ENCODE results near the gene OR52H1. TPM values are rescaled to one million over a fixed set of nuclear protein-coding genes. Genes with fewer than 3 reads are reported as not detected.

Gene OR52H1
- polyA plus RNA-seq, 2 of the 4 experiments (the other 2 are of a cell fraction), result not detected

DNA sequence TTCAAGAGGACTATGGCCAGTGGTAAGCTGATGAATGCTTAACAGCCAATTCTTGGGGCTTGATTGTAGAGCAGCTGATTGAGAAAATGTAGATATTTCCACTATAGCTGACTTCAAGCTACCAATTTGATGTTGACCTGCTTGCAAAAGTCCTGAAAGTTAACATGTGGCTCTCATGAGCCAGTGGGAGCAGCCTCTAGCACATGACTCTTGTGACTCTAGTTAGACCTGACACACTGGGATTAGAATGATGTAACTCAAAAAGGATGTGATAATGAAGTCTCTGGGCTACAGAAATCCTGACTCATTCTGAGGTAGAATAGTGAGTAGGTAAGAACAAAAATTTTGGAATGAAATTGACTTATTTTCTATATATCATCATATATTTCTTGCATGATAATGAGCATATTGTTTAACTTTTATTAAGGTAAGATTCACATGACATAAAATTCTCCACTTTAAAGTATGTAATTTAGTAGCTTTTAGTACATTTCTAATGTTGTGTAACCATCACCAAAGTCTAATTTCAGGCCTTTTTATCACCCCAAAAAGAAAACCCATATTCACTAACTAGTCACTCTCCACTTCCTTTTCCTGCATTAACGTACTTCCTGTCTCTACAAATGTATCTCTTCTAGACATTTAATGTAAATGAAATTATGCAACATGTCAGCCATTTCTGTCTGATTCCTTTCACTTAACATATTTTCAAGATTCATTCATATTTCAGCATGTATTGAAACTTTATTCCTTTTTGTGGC, 16.1 kb upstream of the OR52H1 start:
- Histone ChIP-seq H3K9me3 (no peaks in the 10 kb centered on the region), H3K4me1 (no peaks in the 10 kb centered on the region), H3K4me2 (no peak overlapping the region), H3K27ac (no peak overlapping the region), H3K4me3 (no peak overlapping the region)
- TF ChIP-seq, protein P1, sequence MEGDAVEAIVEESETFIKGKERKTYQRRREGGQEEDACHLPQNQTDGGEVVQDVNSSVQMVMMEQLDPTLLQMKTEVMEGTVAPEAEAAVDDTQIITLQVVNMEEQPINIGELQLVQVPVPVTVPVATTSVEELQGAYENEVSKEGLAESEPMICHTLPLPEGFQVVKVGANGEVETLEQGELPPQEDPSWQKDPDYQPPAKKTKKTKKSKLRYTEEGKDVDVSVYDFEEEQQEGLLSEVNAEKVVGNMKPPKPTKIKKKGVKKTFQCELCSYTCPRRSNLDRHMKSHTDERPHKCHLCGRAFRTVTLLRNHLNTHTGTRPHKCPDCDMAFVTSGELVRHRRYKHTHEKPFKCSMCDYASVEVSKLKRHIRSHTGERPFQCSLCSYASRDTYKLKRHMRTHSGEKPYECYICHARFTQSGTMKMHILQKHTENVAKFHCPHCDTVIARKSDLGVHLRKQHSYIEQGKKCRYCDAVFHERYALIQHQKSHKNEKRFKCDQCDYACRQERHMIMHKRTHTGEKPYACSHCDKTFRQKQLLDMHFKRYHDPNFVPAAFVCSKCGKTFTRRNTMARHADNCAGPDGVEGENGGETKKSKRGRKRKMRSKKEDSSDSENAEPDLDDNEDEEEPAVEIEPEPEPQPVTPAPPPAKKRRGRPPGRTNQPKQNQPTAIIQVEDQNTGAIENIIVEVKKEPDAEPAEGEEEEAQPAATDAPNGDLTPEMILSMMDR (IDR thresholded peaks at IDR 0.05), result no peak
- TF ChIP-seq CHD2 (IDR thresholded peaks at IDR 0.05; ENCODE audit: low read length, partially characterized antibody), result no peak
- TF ChIP-seq, protein P2, sequence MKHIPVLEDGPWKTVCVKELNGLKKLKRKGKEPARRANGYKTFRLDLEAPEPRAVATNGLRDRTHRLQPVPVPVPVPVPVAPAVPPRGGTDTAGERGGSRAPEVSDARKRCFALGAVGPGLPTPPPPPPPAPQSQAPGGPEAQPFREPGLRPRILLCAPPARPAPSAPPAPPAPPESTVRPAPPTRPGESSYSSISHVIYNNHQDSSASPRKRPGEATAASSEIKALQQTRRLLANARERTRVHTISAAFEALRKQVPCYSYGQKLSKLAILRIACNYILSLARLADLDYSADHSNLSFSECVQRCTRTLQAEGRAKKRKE (CRISPR knock-in tag; IDR thresholded peaks at IDR 0.05; ENCODE audit: low read depth), result no peak
- no peak for TF ChIP-seq EHF (CRISPR knock-in tag; IDR thresholded peaks at IDR 0.05)
- FAIRE-seq (no peak), DNase-seq (ENCODE audit: low read depth in 1 of 2, low spot score in 1 of 2) (no peak), ATAC-seq (no peak)
- ChIA-PET POLR2A (no interaction called here), CTCF (no interaction called here)
- WGBS (ENCODE audit: missing lambda C conversion rate), result 49% methylated on average over 1 of the region's 1 CpG

DNA sequence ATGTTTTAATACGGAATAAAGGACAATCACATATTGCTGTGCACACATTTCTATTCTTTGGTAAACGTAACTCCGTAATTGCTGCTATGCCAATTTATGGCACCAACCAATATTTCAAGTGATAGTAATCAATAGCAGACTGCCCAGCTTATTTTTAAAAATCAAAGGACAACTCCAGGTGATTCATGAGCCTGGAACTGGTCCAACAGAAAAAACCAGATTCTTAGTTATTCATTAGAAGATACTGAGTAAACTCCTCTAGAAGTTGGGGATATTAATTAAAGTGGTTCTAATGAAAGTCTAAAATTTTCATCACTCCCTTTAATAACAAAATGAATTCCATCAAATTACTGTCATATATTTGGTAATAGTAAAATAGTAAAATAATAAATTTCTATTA, 9.4 kb upstream of the OR52H1 start:
- no peak for FAIRE-seq
- POLR2A ChIA-PET, result no interaction called here

DNA sequence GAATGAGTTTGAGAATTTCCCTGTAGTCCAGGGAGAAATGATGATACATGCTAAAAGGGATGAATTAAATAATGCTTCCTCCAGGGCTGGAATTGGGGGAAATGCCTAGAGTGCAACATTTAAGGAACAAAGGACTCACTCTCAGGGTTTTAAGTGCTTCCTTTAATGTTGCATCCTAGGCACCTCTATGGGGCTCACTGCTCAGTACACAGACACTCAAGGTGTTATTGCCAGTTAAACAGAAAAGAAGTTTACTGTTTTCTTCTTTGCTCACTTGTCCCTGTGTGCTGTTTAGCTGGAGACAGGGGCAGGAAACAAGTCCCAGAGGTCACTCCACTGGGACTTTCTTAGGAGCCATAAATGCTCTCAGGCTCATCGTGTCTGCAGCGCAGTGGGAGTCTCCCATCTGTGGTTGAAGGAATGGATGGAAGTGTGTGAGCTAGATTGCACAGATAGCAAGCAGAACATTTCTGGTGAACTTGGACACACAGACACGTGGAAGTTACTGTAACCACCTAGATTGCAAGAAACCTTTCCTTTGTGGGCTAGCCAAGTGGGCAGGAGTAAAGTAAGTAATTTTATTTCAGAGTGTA, 8.4 kb upstream of the OR52H1 start:
- CTCF ChIA-PET, result interaction anchor here (1.2 kb wide), 1 partner anchor 44 kb away, joined by 3 read pairs; no protein-coding TSS in a partner anchor
- TF ChIP-seq, protein P3, sequence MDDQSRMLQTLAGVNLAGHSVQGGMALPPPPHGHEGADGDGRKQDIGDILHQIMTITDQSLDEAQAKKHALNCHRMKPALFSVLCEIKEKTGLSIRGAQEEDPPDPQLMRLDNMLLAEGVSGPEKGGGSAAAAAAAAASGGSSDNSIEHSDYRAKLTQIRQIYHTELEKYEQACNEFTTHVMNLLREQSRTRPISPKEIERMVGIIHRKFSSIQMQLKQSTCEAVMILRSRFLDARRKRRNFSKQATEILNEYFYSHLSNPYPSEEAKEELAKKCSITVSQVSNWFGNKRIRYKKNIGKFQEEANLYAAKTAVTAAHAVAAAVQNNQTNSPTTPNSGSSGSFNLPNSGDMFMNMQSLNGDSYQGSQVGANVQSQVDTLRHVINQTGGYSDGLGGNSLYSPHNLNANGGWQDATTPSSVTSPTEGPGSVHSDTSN (IDR thresholded peaks at IDR 0.05), result no peak
- TF ChIP-seq, protein P4, sequence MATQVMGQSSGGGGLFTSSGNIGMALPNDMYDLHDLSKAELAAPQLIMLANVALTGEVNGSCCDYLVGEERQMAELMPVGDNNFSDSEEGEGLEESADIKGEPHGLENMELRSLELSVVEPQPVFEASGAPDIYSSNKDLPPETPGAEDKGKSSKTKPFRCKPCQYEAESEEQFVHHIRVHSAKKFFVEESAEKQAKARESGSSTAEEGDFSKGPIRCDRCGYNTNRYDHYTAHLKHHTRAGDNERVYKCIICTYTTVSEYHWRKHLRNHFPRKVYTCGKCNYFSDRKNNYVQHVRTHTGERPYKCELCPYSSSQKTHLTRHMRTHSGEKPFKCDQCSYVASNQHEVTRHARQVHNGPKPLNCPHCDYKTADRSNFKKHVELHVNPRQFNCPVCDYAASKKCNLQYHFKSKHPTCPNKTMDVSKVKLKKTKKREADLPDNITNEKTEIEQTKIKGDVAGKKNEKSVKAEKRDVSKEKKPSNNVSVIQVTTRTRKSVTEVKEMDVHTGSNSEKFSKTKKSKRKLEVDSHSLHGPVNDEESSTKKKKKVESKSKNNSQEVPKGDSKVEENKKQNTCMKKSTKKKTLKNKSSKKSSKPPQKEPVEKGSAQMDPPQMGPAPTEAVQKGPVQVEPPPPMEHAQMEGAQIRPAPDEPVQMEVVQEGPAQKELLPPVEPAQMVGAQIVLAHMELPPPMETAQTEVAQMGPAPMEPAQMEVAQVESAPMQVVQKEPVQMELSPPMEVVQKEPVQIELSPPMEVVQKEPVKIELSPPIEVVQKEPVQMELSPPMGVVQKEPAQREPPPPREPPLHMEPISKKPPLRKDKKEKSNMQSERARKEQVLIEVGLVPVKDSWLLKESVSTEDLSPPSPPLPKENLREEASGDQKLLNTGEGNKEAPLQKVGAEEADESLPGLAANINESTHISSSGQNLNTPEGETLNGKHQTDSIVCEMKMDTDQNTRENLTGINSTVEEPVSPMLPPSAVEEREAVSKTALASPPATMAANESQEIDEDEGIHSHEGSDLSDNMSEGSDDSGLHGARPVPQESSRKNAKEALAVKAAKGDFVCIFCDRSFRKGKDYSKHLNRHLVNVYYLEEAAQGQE (IDR thresholded peaks at IDR 0.05), result no peak
- TF ChIP-seq, protein P5, sequence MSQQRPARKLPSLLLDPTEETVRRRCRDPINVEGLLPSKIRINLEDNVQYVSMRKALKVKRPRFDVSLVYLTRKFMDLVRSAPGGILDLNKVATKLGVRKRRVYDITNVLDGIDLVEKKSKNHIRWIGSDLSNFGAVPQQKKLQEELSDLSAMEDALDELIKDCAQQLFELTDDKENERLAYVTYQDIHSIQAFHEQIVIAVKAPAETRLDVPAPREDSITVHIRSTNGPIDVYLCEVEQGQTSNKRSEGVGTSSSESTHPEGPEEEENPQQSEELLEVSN (IDR thresholded peaks at IDR 0.05; ENCODE audit: borderline replicate concordance, low read depth), result no peak
- TF ChIP-seq FOSL2 (IDR thresholded peaks at IDR 0.05), result no peak
- no peak for TF ChIP-seq FOSL2 (CRISPR knock-in tag; IDR thresholded peaks at IDR 0.05)
- TF ChIP-seq EHMT2 (IDR thresholded peaks at IDR 0.05; ENCODE audit: low read depth), result no peak

More for the DNA sequence above, 9.4 kb upstream of the OR52H1 start:
- no peak overlapping the region for H3K27ac ChIP-seq
- no peaks in the 10 kb centered on the region for H3K9me3 ChIP-seq
- 73% methylated on average over 3 of the region's 3 CpGs for WGBS (ENCODE audit: missing lambda C conversion rate)
- DNase-seq (ENCODE audit: low read depth in 1 of 2, low spot score in 1 of 2) (no peak), ATAC-seq (no peak)
- no peak for TF ChIP-seq TP53 (CRISPR knock-in tag; IDR thresholded peaks at IDR 0.05)
- no peak for TF ChIP-seq SREBF2 (IDR thresholded peaks at IDR 0.05)
- TF ChIP-seq CEBPB (IDR thresholded peaks at IDR 0.05), result no peak
- TF ChIP-seq KDM5A (IDR thresholded peaks at IDR 0.05), result no peak
- TF ChIP-seq, protein P6, sequence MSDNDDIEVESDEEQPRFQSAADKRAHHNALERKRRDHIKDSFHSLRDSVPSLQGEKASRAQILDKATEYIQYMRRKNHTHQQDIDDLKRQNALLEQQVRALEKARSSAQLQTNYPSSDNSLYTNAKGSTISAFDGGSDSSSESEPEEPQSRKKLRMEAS (IDR thresholded peaks at IDR 0.05), result no peak
- TF ChIP-seq, protein P7, sequence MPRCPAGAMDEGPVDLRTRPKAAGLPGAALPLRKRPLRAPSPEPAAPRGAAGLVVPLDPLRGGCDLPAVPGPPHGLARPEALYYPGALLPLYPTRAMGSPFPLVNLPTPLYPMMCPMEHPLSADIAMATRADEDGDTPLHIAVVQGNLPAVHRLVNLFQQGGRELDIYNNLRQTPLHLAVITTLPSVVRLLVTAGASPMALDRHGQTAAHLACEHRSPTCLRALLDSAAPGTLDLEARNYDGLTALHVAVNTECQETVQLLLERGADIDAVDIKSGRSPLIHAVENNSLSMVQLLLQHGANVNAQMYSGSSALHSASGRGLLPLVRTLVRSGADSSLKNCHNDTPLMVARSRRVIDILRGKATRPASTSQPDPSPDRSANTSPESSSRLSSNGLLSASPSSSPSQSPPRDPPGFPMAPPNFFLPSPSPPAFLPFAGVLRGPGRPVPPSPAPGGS (IDR thresholded peaks at IDR 0.05), result no peak
- TF ChIP-seq POLR2A (IDR thresholded peaks at IDR 0.05; ENCODE audit: low read length), result no peak
- TF ChIP-seq FOSL2 (IDR thresholded peaks at IDR 0.05), result no peak
- no peak for TF ChIP-seq FOSL2 (CRISPR knock-in tag; IDR thresholded peaks at IDR 0.05)
- TF ChIP-seq ZNF302 (CRISPR knock-in tag; IDR thresholded peaks at IDR 0.05), result no peak
- no peak for TF ChIP-seq POLR2AphosphoS2 (conservative IDR thresholded peaks at IDR 0.05; ENCODE audit: low read length)
- no peak for TF ChIP-seq MYC (IDR thresholded peaks at IDR 0.05; ENCODE audit: borderline replicate concordance, low read length)
- TF ChIP-seq NR3C1 (IDR thresholded peaks at IDR 0.05), result no peak
- TF ChIP-seq CBX8 (IDR thresholded peaks at IDR 0.05), result no peak
- TF ChIP-seq FOXS1 (CRISPR knock-in tag; IDR thresholded peaks at IDR 0.05), result no peak
- TF ChIP-seq, protein P8, sequence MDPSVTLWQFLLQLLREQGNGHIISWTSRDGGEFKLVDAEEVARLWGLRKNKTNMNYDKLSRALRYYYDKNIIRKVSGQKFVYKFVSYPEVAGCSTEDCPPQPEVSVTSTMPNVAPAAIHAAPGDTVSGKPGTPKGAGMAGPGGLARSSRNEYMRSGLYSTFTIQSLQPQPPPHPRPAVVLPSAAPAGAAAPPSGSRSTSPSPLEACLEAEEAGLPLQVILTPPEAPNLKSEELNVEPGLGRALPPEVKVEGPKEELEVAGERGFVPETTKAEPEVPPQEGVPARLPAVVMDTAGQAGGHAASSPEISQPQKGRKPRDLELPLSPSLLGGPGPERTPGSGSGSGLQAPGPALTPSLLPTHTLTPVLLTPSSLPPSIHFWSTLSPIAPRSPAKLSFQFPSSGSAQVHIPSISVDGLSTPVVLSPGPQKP (IDR thresholded peaks at IDR 0.05; ENCODE audit: low read depth, low read length), result no peak
- H3K4me1 ChIP-seq, result no peaks in the 10 kb centered on the region
- no peak overlapping the region for H3K4me2 ChIP-seq
- CTCF ChIA-PET, result interaction anchor here (1.2 kb wide), 1 partner anchor 42 kb away, joined by 3 read pairs; no protein-coding TSS in a partner anchor
- no peak overlapping the region for H3K4me3 ChIP-seq

More for the DNA sequence above, 8.4 kb upstream of the OR52H1 start:
- ATAC-seq (no peak; a peak in 1 of 6 replicates), FAIRE-seq (no peak), DNase-seq (ENCODE audit: low read depth in 1 of 2, low spot score in 1 of 2) (no peak)
- POLR2A ChIA-PET, result no interaction called here
- H3K4me2 ChIP-seq, result no peak overlapping the region
- no peak overlapping the region for H3K4me3 ChIP-seq
- no peaks in the 10 kb centered on the region for H3K4me1 ChIP-seq
- WGBS (ENCODE audit: missing lambda C conversion rate), result 31% methylated on average over 3 of the region's 3 CpGs
- H3K27ac ChIP-seq, result no peak overlapping the region
- no peaks in the 10 kb centered on the region for H3K9me3 ChIP-seq
